Nucleus accumbens (tissue), 56 donors: Measurements from ENCODE around the gene PKHD1.

Experiments used
- DNase-seq, 56 donors: peaks; one replicate each; lab custom pipeline; 2025; lab: John Stamatoyannopoulos, UW

The PKHD1 gene, protein sequence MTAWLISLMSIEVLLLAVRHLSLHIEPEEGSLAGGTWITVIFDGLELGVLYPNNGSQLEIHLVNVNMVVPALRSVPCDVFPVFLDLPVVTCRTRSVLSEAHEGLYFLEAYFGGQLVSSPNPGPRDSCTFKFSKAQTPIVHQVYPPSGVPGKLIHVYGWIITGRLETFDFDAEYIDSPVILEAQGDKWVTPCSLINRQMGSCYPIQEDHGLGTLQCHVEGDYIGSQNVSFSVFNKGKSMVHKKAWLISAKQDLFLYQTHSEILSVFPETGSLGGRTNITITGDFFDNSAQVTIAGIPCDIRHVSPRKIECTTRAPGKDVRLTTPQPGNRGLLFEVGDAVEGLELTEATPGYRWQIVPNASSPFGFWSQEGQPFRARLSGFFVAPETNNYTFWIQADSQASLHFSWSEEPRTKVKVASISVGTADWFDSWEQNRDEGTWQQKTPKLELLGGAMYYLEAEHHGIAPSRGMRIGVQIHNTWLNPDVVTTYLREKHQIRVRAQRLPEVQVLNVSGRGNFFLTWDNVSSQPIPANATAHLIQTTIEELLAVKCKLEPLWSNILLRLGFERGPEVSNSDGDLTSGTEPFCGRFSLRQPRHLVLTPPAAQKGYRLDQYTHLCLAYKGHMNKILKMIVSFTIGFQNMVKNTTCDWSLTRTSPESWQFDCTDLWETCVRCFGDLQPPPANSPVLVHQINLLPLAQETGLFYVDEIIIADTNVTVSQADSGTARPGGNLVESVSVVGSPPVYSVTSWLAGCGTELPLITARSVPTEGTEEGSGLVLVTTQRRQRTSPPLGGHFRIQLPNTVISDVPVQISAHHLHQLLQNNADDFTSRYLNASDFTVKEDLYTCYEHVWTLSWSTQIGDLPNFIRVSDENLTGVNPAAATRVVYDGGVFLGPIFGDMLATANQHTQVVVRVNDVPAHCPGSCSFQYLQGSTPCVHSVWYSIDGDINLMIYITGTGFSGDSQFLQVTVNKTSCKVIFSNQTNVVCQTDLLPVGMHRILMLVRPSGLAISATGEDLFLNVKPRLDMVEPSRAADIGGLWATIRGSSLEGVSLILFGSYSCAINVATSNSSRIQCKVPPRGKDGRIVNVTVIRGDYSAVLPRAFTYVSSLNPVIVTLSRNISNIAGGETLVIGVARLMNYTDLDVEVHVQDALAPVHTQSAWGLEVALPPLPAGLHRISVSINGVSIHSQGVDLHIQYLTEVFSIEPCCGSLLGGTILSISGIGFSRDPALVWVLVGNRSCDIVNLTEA (N-terminal part only)

DNA sequence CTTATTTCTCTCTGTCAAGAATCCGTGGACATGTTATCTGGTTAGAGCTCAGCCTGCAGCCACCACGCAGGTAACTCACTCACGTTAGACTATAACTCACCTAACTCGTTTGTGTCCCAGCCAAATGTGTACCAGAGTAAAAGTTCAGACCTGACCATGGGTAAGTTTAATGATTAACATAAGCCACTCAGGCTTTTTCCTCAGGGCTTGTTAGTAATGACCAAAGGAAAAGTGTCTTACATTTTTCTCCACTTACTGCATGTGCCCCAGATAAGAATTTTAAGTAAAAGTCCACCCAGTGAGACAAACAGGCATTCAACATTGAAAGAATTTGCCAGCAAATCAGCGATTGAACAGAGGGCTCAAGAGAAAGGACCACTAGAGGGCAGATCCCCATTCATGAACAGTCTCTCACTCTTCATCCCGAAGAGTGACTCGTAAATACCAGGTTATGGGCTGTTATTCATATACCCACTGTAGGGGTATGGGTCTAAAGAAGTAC lies at the start of gene PKHD1:
Gene PKHD1 (minus strand): TSS at position 116 of the 502 bp plus-strand sequence. CDS start 2,680 bp downstream, outside the sequence.
- DNase-seq = no peak

DNA sequence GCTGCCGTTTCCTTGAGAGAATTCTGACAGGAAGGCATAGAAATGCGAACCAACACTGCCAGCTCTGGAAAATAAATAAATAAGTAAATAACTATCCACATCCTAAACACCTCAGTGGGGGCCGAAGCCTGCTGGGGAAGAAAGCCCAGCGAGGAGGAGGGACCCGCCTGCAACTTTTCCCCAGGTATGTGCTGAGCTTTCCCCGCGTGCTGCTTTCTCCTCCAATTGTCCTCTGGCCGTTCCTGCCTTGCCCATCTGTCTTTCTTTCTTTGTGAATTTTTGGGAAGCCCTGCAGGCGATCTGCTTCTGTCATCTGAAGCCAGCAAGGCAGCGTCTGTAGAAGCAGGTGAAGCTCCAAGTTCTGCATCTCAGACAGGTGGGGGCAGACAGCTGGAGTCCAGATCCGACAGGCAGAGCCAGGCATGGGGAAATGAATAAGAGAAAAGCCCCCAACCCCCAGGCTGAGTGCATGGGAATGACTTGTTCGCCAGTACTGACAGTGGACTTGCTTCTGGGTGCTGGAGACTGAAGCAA lies 49.6 kb upstream of the PKHD1 start:
- no peak for DNase-seq

DNA sequence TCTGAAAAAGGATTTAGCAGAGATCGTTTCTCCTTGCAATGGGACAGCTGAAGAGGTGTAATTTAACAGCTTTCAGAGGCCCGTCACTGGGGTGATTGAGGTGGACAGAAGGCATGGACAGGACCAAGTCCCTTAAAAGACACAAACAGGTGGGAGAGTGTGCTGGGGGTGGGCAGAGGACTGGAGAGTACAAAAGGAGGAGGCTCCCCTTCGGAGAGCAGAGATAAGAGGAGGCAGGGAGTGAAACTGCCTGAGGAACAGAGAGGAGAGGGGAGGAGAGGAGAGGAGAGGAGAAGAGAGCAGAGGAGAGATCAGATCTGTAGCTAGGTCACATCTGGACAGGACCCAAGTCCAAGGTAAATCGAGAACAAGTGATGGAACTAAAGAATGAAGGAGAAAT lies 48.6 kb upstream of the PKHD1 start:
- DNase-seq = no peak

DNA sequence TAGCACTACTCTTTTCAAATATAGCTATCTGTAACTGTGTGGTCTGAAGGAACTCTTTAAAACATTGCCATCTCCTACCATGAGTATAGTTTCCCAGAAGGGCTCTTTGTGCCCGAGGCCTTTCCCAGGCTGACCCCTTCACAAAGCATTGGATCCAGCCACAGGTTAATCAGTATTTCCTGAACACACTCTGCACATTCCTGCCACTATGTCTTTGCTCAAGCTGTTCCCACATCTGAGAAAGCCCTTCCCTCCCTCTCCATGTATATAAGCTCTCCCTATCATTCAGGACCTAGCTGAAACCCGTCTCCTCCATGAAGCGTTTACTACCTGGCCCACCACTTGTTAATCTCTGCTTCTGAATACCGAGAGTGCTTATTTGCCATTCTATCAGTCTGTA lies 47.8 kb upstream of the PKHD1 start:
- no peak for DNase-seq

DNA sequence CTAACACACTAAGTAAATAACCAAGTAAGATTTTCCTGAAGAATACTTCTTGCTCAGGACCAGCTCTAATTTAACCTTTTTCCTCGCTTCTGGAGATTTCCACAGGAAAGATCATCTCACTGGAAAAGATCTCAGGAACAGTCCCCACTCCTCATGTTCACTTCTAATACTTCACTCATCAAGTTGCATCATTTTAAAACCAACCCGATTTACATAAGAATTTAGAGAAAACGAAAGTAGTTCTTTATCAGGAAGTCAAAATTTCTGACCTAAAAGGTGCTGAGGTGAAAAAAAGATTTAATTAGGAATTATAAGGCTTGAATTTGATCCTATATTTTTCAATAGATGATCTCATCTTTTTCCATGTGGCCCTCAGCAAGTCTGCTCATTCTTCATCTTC lies 46.6 kb upstream of the PKHD1 start:
- DNase-seq = no peak

DNA sequence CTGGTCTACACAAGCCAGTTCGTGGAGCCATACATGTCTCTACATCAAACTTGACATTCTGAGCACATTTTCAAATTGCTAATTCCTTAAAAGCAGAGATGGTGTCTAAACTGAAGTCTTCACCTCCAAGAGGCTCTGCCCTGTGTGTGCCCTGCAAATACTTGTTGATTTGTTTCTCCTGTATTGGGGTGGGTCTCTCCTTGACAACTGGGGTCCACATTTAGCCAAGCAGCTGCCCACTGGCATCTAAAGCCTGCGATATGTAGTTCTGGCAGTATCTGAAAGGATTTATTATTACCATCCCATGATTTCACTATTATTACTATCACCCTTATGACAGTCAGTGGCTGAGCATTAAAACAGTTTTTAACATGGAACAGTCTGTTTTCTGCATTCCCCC lies 45.9 kb upstream of the PKHD1 start:
- DNase-seq = no peak

DNA sequence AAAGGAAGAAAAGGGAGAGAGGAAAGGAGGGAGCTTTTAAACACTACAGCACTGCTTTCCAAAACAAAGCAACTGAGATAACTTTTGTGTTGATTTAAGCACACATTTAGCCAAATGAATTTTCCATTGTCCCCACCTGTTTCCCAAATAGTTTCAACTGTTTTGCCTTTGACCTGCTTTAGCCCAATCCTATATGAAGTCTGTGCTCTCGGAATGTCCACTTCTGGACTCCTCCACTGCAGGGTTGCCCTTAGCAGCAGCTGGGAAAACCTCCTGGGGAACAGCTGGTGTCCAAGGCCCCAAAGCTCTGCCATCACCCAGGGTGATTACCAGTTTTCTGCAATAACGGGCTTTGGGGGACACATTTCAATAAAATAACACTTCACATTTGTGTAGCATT lies 44.9 kb upstream of the PKHD1 start:
- DNase-seq = no peak

DNA sequence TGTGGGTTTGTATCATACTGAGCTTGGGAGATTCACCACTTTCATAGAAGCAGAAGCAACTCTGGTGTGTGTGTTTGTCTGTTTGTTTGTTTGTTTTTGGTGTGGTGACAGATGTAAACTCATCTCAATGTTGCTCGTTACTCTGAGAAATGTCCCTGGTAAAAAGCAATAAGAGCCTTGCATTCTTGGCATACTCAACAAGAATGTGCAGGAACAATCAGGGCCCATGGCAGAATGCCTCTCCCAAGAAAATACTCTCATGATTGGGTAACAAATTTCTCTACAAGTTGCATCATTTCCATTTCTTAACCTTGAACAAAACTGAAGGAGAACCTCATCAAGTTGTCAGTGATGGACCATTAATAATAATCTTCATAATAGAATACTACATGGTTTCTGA lies 43.0 kb upstream of the PKHD1 start:
- no peak for DNase-seq

DNA sequence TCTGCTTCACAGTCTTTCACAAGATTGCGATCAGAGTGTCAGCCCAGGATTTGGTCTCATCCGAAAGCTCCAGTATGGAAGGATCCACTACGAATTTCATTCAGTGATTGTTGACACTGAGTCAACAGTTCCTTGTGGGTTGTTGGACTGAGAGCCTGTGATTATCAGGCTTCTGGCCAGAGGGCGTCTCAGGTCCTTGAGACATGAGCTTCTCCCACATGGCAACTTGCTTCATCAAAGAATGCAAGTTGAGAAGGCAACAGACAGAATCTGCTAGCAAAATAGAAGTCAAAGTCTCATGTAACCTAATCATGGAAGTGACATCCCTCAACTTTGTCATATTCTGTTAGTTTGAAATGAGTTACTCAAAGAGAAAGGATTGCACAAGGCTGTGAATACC lies 40.5 kb upstream of the PKHD1 start:
- no peak for DNase-seq

DNA sequence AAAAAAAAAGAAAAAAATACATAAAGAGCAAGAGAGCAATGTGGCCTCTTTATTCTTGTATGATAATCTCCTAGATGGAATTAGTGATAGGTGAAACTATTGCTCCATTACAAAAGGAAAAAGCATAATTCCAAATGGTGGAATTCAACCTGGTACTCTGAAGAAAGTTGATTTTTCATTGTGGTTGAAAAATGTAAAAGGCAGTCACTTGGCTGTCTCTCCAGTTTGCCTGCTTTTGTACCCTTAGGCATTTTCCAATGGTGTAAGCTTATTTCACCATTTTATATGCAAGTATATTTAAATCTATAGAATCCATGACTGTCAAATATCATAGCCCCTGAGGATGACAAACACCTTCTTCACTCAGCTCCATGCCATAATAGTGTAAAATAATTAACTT lies 38.8 kb upstream of the PKHD1 start:
- DNase-seq = no peak

DNA sequence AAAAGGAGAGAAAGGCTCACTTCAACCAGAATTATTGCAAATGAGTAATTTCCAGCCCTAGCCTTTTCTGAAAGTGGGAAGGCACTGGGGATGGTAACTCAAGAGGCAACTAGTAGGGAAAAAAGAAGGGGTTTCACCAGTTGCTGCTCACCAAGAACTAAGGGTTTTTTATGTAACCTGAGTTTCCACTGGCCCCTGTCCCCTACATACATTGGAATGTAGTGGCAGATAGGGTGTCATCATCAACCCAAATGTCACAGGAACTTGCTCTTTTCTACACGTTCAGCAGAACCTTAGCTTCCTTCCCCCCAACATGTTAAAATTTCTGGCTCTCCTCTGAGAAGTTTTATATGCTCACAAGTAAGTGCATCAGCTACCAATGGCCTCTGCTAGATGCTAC lies 38.2 kb upstream of the PKHD1 start:
- DNase-seq = no peak

DNA sequence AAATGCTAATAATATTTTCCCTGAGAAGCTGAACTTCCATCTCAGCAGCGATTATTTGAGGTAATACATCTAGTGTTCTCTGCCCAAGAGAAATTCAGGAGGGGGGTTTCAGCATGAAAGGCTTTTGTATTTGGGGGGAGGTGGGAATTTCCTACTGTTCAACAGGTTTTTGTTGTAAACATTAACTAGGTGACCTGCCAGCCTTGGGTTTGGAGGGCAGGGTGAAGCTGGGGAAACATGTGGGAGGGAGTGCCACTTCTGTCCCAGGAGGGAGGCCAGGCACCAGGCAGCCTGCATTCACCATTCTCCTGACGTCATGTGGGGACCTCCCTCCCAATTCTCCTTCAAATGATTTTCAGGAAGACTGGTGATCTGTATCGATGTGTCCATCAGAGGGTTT lies 37.7 kb upstream of the PKHD1 start:
- no peak for DNase-seq

DNA sequence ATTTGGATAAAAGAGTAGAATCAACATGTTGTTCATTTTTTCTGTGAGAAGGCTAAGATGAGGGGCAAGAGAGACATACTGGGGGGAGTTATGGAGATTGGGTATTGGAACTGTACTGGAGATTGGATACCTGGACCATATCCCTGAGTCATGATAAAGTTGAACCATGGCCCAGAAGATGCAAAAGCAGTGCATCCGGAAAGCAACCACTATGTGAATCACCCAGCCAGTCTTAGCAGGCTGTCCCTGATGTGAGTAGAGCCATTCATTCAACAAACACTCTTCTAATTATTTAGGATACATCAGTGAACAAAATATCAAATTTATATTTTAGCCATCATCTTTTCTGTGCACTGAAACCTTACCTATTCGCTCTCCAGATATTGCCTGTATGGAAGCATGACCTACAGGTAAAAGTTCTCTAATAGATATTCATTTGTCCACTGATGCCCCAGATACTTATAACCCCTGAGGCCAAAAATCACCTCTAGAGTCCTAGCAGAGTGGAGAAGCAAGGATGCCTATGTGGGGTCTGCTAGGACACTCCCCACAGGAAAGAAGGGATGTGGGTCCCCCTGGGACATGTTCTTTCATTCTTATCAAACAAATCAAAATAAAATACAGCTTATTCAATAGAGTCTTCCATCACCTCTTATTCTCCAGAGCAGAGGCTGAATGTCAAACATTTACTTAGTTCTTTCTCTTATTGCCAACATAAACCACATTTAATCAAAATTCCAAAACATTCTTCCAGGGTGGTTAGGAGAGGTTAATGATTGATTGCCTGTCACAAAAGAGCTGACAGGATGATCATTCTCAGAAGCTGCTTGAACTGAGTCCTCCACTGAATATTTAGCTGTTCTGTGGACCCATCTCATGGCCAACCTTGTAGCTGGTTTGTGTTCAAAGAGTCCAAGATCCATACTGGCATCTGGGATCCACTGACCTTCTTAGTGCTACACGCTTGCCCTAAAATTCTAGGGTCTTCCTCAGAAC lies 37.0 kb upstream of the PKHD1 start:
- DNase-seq = no peak

DNA sequence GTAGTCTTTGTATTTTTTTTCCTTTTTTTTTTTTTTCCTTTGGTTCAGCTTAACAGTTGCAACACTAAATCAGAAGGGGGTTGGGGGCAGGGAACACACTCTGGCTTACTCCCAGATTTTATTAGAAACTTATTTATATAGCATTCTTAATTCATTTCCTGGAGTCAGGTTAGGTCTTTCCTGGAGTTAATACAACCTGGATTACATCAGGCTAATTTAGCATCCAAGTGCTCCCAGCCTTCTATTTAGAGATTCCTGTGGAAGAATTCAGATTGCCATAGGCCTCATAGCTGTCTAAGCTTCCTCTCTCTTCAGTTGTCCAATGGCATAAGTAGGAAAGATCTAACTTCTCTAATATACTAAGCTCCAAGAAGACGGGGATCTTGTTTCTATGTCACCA lies 35.8 kb upstream of the PKHD1 start:
- DNase-seq = no peak

DNA sequence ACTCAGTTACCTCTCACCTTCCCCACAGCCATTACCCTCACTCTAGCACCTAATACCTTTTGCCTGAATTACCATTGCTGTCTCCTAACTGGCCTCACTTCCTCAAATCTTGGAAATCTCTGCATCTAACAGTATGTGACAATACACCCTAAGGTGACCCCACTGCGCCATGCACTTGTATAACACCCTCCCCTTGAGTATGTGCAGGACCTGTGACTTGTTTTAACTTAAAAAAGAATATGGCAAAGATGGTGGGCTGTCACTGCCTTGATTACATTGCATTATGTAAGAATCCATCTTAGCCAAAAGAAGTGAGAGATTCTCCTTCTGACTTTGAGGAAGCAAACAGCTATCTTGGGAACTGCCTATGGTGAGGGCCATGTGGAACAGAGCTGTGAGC lies 29.9 kb upstream of the PKHD1 start:
- no peak for DNase-seq

DNA sequence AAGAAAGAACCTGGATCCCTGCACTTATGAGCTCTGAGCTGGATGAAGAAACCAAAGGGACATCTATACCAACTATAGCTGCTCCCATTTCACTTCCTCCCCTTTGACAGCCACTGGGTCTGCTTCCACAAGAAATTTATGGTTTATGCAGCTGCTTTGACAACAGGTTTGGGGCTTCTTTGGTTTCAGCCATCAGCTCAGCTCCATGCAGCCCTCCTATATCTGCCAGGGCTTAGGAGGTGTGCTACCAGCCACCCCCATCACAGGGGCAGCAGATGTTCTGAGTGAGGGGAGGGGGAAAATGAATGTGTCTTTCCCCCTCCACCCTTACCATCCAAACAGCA lies 29.2 kb upstream of the PKHD1 start:
- DNase-seq = no peak

DNA sequence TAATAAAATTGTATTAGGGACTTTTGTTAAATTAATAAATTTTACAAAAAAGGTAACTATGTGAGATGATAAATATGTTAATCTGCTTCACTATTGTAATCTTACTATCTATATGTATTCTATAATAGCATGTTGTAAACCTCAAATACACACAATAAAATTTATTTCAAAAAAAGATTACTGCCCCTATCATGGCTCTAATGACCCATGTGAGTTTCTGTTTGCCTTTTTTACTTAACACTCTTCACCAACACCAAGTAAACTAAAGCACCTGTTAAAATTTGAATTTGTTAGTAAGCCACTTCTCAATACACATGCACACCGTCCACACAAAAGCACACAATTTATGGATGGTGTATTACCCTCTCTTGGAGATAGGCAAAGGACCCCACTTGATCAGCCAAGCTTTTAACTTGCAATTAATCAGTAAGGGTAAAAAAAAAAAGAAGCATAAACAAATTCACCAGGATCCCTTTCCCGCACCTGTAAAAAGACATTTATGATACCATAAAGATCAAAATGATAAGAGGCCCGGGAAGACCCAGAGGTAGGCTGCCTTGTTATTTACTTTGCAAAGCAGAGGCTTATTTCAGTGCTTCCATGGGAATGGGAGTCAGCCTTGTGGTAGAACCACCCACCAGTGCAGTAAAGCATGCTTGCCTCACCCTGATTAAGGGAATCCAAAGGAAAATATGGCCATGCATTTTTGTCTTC lies 28.6 kb upstream of the PKHD1 start:
- no peak for DNase-seq

DNA sequence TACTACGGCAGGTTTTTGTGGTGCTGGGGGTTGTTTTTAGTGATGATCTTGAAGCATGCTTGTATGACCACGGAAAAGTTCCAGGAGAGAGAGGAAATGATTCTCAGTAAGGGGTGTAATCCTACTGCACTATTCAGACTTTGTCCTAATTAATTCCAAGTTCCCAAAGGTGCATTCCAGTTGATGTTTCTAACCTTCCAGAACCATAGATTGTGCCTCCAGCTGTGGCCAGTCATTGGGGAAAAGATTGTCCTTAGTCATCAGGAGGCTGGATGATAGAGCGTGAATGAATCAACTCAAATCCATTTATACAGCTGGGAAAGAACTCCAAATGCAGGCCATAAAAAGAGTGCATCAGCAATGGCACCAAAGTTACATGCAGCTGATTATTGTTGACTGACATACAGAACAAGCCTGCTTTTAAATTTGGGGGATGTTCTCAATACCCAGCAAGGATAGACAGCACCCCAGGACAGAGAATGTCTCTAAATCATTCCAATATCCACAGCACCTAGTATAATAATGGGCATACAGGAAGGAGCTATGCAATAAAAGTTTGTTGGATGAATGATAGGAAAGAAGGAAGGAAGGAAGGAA lies 27.8 kb upstream of the PKHD1 start:
- no peak for DNase-seq
